Measurements from ENCODE around the gene MUSK. TPM values are rescaled to one million over a fixed set of nuclear protein-coding genes. Genes with fewer than 3 reads are reported as not detected.
"Not testable (repeated sequence)": the region's sequence is repeated elsewhere in the genome, so short reads cannot be mapped to it uniquely, and the experiment has no call there.

The MUSK gene
- total RNA-seq, 1 donor from 2014 or later: not detected

GRCh38 chr9:110691002-110691549, 22.5 kb downstream of the MUSK start:
- ATAC-seq: no peak

GRCh38 chr9:110695846-110696245, 27.3 kb downstream of the MUSK start:
- ATAC-seq; DNase-seq (ENCODE audit: low spot score): not testable (repeated sequence)

More at GRCh38 chr9:110691002-110691549, 22.5 kb downstream of the MUSK start:
- DNase-seq (ENCODE audit: low spot score): no peak

- no peak for ATAC-seq
- no peak for DNase-seq (ENCODE audit: low spot score)
These were observed 32.4 kb downstream of the MUSK start for GRCh38 chr9:110700953-110701352.

GRCh38 chr9:110703669-110704068, 35.1 kb downstream of the MUSK start:
- no peak for DNase-seq (ENCODE audit: low spot score)
- ATAC-seq: no peak

GRCh38 chr9:110707419-110707818, 38.8 kb downstream of the MUSK start:
- DNase-seq (ENCODE audit: low spot score): no peak
- ATAC-seq: no peak

- no peak for ATAC-seq
- no peak for DNase-seq (ENCODE audit: low spot score)
These were observed 41.8 kb downstream of the MUSK start for GRCh38 chr9:110710420-110710819.

GRCh38 chr9:110712955-110713354, 44.4 kb downstream of the MUSK start:
- no peak for ATAC-seq

GRCh38 chr9:110714314-110714713, 45.7 kb downstream of the MUSK start:
- DNase-seq (ENCODE audit: low spot score): no peak
- ATAC-seq: no peak

More at GRCh38 chr9:110712955-110713354, 44.4 kb downstream of the MUSK start:
- DNase-seq (ENCODE audit: low spot score): no peak

GRCh38 chr9:110728058-110728457, 59.5 kb downstream of the MUSK start:
- no peak for ATAC-seq
- DNase-seq (ENCODE audit: low spot score): no peak

GRCh38 chr9:110729641-110730040, 61.0 kb downstream of the MUSK start:
- ATAC-seq (no peak), DNase-seq (ENCODE audit: low spot score) (no peak)

GRCh38 chr9:110731437-110732028, 62.9 kb downstream of the MUSK start:
- ATAC-seq (no peak), DNase-seq (ENCODE audit: low spot score) (no peak)

- no peak for DNase-seq (ENCODE audit: low spot score)
- no peak for ATAC-seq
These were observed 70.4 kb downstream of the MUSK start for GRCh38 chr9:110738982-110739381.

GRCh38 chr9:110742741-110743371, 74.3 kb downstream of the MUSK start:
- no peak for ATAC-seq
- DNase-seq (ENCODE audit: low spot score): no peak

GRCh38 chr9:110744715-110745384, 76.3 kb downstream of the MUSK start:
- DNase-seq (ENCODE audit: low spot score) (no peak), ATAC-seq (no peak)

GRCh38 chr9:110745676-110746075, 77.1 kb downstream of the MUSK start:
- DNase-seq (ENCODE audit: low spot score) (no peak), ATAC-seq (no peak)

- DNase-seq (ENCODE audit: low spot score): no peak
- ATAC-seq: no peak
These were observed 77.8 kb downstream of the MUSK start for GRCh38 chr9:110746211-110746930.

GRCh38 chr9:110748251-110748893, 79.8 kb downstream of the MUSK start:
- no peak for DNase-seq (ENCODE audit: low spot score)
- no peak for ATAC-seq

- DNase-seq (ENCODE audit: low spot score) (no peak), ATAC-seq (no peak)
These were observed 81.7 kb downstream of the MUSK start for GRCh38 chr9:110750272-110750671.

GRCh38 chr9:110751971-110752370, 83.4 kb downstream of the MUSK start:
- ATAC-seq: no peak
- no peak for DNase-seq (ENCODE audit: low spot score)

- no peak for DNase-seq (ENCODE audit: low spot score)
- no peak for ATAC-seq
These were observed 84.2 kb downstream of the MUSK start for GRCh38 chr9:110752766-110753165.

GRCh38 chr9:110753731-110754231, 85.2 kb downstream of the MUSK start:
- ATAC-seq (no peak), DNase-seq (ENCODE audit: low spot score) (no peak)
